K562 (cell line): Measurements from ENCODE around the gene ZFP42. TPM values are rescaled to one million over a fixed set of nuclear protein-coding genes. Genes with fewer than 3 reads are reported as not detected.

ENCODE experiments used
- ATAC-seq: fragments of 200-7000 bp; cut with Tn5 transposase; 3 replicates; pipeline ENCODE4 v1.9.1; 2020; ENCODE audit warnings: moderate library complexity
- BruUV-seq: library from RNA; stranded (reverse); fragments of 400-500 nt; replicated peaks from 2 replicates; lab custom pipeline; 2021; lab: Mats Ljungman, UMichigan
- CTCF ChIA-PET: fragments of 300-600 bp; formaldehyde crosslinking; extraction: SDS; loops from one replicate; lab custom pipeline; 2021; ENCODE audit warnings: low intra/inter-chr PET ratio; lab: Yijun Ruan, JAX
- POLR2A ChIA-PET: fragments of 300-600, 350-650 bp; sonication (Branson Sonifier 250); formaldehyde crosslinking; extraction: SDS; loops from one replicate; lab custom pipeline; 2021; ENCODE audit warnings: antibody characterized with exemption, inconsistent platforms; lab: Yijun Ruan, JAX
- DNase-seq, 4 experiments: peaks; one replicate each; pipeline versions ENCODE4 v3.0.0 to v3.0.0-alpha.2; 2011 to 2018; ENCODE audit warnings: low spot score in 3 of 4, mixed read lengths in 3 of 4; ENCODE audit errors: extremely low read depth in 1 of 4
- FAIRE-seq: peaks from 2 replicates; lab custom pipeline; 2011; peaks lifted over from hg19 to GRCh38; lab: Jason Lieb, UNC
- H2AFZ ChIP-seq: 2 replicates; pipeline ENCODE4 v1.6.0; 2011; ENCODE audit warnings: low read depth, low read length, control low read depth, inconsistent platforms
- H3K27ac ChIP-seq: fragments of 200-600 bp; 3 replicates; pipeline ENCODE4 v1.8.0; 2011; ENCODE audit warnings: low read depth, mild to moderate bottlenecking, control low read depth, inconsistent platforms, low read length, moderate library complexity, mixed read lengths; ENCODE audit errors: extremely low read depth
- H3K27me3 ChIP-seq, 2 experiments: fragments of 300-600 bp in 1 of 2; 2 replicates in 1 of 2; 3 replicates in 1 of 2; pipeline versions ENCODE4 v1.6.0 to v1.8.0; 2011; ENCODE audit warnings: inconsistent platforms in 2 of 2, low read length in 2 of 2, mild to moderate bottlenecking in 1 of 2, mixed read lengths in 1 of 2, moderate library complexity in 1 of 2; ENCODE audit not compliant: control insufficient read depth in 2 of 2, insufficient read depth in 2 of 2
- H3K36me3 ChIP-seq: fragments of 300-600 bp; 3 replicates; pipeline ENCODE4 v1.8.0; 2011; ENCODE audit warnings: mild to moderate bottlenecking, low read length, inconsistent platforms; ENCODE audit not compliant: control insufficient read depth, insufficient read depth
- H3K4me1 ChIP-seq, 2 experiments: fragments of 200-600 bp in 1 of 2; replicated peaks in 1 of 2; 2 replicates in 1 of 2; 3 replicates in 1 of 2; pipeline versions ENCODE4 v1.5.1 to v1.8.0; 2011; ENCODE audit warnings: inconsistent platforms in 2 of 2, low read length in 2 of 2, mild to moderate bottlenecking in 1 of 2, mixed read lengths in 1 of 2, moderate library complexity in 1 of 2; ENCODE audit not compliant: control insufficient read depth in 2 of 2, insufficient read depth in 2 of 2
- H3K4me2 ChIP-seq: 2 replicates; pipeline ENCODE4 v1.6.1; 2011; ENCODE audit warnings: low read length, control low read depth, inconsistent platforms, mixed read lengths; ENCODE audit not compliant: insufficient read depth
- H3K4me3 ChIP-seq: fragments of 200-600 bp; sonication (generic), shearing (Covaris generic); 2 replicates; pipeline ENCODE4 v1.5.1; 2016; ENCODE audit warnings: control low read depth, inconsistent platforms
- H3K79me2 ChIP-seq: fragments of 200-600 bp; 3 replicates; pipeline ENCODE4 v1.8.0; 2011; ENCODE audit warnings: low read length, inconsistent platforms; ENCODE audit not compliant: control insufficient read depth, insufficient read depth
- H3K9ac ChIP-seq, 2 experiments: 2 replicates each; pipeline versions ENCODE4 v1.6.0 to v1.6.1; 2011; ENCODE audit warnings: low read depth in 2 of 2, low read length in 2 of 2, control low read depth in 1 of 2, inconsistent platforms in 1 of 2, mild to moderate bottlenecking in 1 of 2, mixed read lengths in 1 of 2; ENCODE audit not compliant: insufficient read depth in 1 of 2
- H3K9me1 ChIP-seq: one replicate; pipeline ENCODE4 v1.6.0; 2011; ENCODE audit warnings: inconsistent platforms, mild to moderate bottlenecking, low read length, moderate library complexity; ENCODE audit not compliant: control insufficient read depth, insufficient read depth
- H3K9me3 ChIP-seq: replicated peaks from 2 replicates; pipeline ENCODE4 v1.5.1; 2011; ENCODE audit warnings: low read depth, low read length, inconsistent platforms; ENCODE audit not compliant: control insufficient read depth, insufficient read depth
- H4K20me1 ChIP-seq: replicated peaks from 2 replicates; pipeline ENCODE4 v1.6.1; 2011; ENCODE audit warnings: low read length, inconsistent platforms, mixed read lengths; ENCODE audit not compliant: control insufficient read depth, insufficient read depth
- MCM3 ChIP-seq: fragments of 450-650 bp; IDR thresholded peaks from 2 replicates; pipeline ENCODE4 v1.6.1; 2016
- NR1H2 ChIP-seq: sonication (generic); formaldehyde crosslinking; IDR thresholded peaks from 2 replicates; pipeline ENCODE4 v1.4.0; 2020; ENCODE audit warnings: mild to moderate bottlenecking, missing genetic modification reagents
- RBM14 ChIP-seq: fragments of 200-400 bp; formaldehyde crosslinking; IDR thresholded peaks from 2 replicates; pipeline ENCODE4 v1.6.1; 2018; ENCODE audit warnings: low read depth, mild to moderate bottlenecking, low read length, moderate library complexity, borderline replicate concordance; ENCODE audit not compliant: insufficient read depth
- STAG1 ChIP-seq: sonication (generic); formaldehyde crosslinking; IDR thresholded peaks from 2 replicates; pipeline ENCODE4 v1.5.0; 2020; ENCODE audit warnings: missing genetic modification reagents, borderline replicate concordance
- ZBTB11 ChIP-seq, 3 experiments: fragments of 200-800 bp in 1 of 3; fragments of 250-450 bp in 1 of 3; fragments of 450-650 bp in 1 of 3; sonication (Bioruptor Pico) in 1 of 3; sonication (Bioruptor generic) in 1 of 3; formaldehyde crosslinking in 1 of 3; IDR thresholded peaks; 2 replicates each; pipeline versions ENCODE4 v1.6.1 to v1.8.0; 2016 to 2022; ENCODE audit warnings: mild to moderate bottlenecking in 2 of 3, missing genetic modification characterization in 2 of 3, missing compliant biosample characterization in 1 of 3, moderate library complexity in 1 of 3
- ZNF175 ChIP-seq: fragments of 200-800 bp; sonication (Bioruptor generic); IDR thresholded peaks from 2 replicates; pipeline ENCODE4 v1.6.1; 2016; ENCODE audit warnings: low read depth, mild to moderate bottlenecking, missing genetic modification characterization, missing compliant biosample characterization
- ZNF239 ChIP-seq: fragments of 250-450 bp; sonication (Bioruptor Pico); IDR thresholded peaks from 2 replicates; pipeline ENCODE4 v1.4.0; 2020; ENCODE audit warnings: mild to moderate bottlenecking
- ZNF507 ChIP-seq: conservative IDR thresholded peaks from 2 replicates; pipeline ENCODE4 v1.6.1; 2017; ENCODE audit warnings: missing genetic modification characterization, missing compliant biosample characterization
- WGBS: fragments of 100-300 bp; shearing (Covaris generic); methylation state at CpG from one replicate; pipeline ENCODE4 v1.1.6; 2016; ENCODE audit warnings: low coverage, mixed read lengths; ENCODE audit not compliant: insufficient coverage; ENCODE audit errors: missing lambda C conversion rate; 5-methylcytosine and 5-hydroxymethylcytosine counted together
- in situ Hi-C: fragments of 300-500 bp; cut with MboI; formaldehyde crosslinking; loops from 4 replicates; pipeline ENCODE4 v1.15.0; 2018; ENCODE audit warnings: inconsistent platforms, mixed read lengths
- intact Hi-C: fragments of 100-400 bp; cut with micrococcal nuclease; formaldehyde crosslinking; loops from 2 replicates; pipeline ENCODE4 v1.14.2; 2022
- polyA plus RNA-seq, 8 experiments: library from polyadenylated mRNA; depleted of rRNA in 4 of 8; stranded (reverse) in 5 of 8; unstranded in 3 of 8; fragments of >200 nt; fragmentation: Nextera tagmentation in 2 of 8; fragmentation: Illumina TruSeq in 1 of 8; extraction: Ambion mirVana in 2 of 8; extraction: Trizol in 1 of 8; gene quantifications; 2 replicates each; pipeline versions ENCODE4 v1.2.1 to v1.2.3, GENCODE V29; 2011 to 2014; ENCODE audit warnings: inconsistent platforms in 1 of 8, missing spikeins in 1 of 8
- total RNA-seq, 7 experiments: library from RNA; depleted of rRNA in 6 of 7; stranded (reverse); fragments of >200 nt in 6 of 7; fragmentation: Illumina TruSeq in 2 of 7; extraction: Trizol in 2 of 7; gene quantifications; 2 replicates each; pipeline versions ENCODE4 v1.2.1 to v1.2.3, GENCODE V29; 2011 to 2021; ENCODE audit warnings: low replicate concordance in 1 of 7
- TF ChIP-seq, protein P1 (sequence below): fragments of 250-450 bp; sonication (Bioruptor Pico); IDR thresholded peaks from 2 replicates; pipeline ENCODE4 v1.8.0; 2022; ENCODE audit warnings: moderate library complexity, mild to moderate bottlenecking, inconsistent platforms
- TF ChIP-seq, protein P2 (sequence below): fragments of 450-650 bp; formaldehyde crosslinking; IDR thresholded peaks from 2 replicates; pipeline ENCODE4 v1.4.0; 2020; ENCODE audit warnings: mild to moderate bottlenecking

Gene ZFP42
- total and polyA plus RNA-seq, 9 of the 15 experiments (the other 6 are each of a cell fraction or from before 2014, with no cell fraction given) = 0.09 to 0.64 (median 0.20) TPM

GRCh38 chr4:188006285-188006848 lies 10.8 kb downstream of the ZFP42 start:
- Histone ChIP-seq H2AFZ (no peak overlapping the region), H3K79me2 (no peaks in the 10 kb centered on the region), H3K36me3 (no peaks in the 10 kb centered on the region), H3K4me2 (no peak overlapping the region), H3K27ac (no peak overlapping the region), H3K9ac (no peak overlapping the region), H3K27me3 (no peaks in the 10 kb centered on the region; a peak in 1 of 5 replicates), H3K4me3 (no peak overlapping the region), H3K9me1 (no peaks in the 10 kb centered on the region), H3K4me1 (no peaks in the 10 kb centered on the region), H4K20me1 (no peaks in the 10 kb centered on the region), H3K9me3 (no peaks in the 10 kb centered on the region)
- FAIRE-seq = no peak
- intact Hi-C loops = no loop called here
- WGBS = 4% methylated on average over 5 of the region's 5 CpGs
- TF ChIP-seq NR1H2 (CRISPR knock-in tag) (no peak), ZNF239 (CRISPR knock-in tag) (no peak), STAG1 (CRISPR knock-in tag) (no peak), ZNF507 (no peak), ZNF175 (CRISPR knock-in tag) (no peak), ZBTB11 (CRISPR knock-in tag; IDR thresholded peaks at IDR 0.05) (no peak), RBM14 (no peak), MCM3 (no peak)
- TF ChIP-seq, protein P1, sequence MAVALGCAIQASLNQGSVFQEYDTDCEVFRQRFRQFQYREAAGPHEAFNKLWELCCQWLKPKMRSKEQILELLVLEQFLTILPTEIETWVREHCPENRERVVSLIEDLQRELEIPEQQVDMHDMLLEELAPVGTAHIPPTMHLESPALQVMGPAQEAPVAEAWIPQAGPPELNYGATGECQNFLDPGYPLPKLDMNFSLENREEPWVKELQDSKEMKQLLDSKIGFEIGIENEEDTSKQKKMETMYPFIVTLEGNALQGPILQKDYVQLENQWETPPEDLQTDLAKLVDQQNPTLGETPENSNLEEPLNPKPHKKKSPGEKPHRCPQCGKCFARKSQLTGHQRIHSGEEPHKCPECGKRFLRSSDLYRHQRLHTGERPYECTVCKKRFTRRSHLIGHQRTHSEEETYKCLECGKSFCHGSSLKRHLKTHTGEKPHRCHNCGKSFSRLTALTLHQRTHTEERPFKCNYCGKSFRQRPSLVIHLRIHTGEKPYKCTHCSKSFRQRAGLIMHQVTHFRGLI (CRISPR knock-in tag) = no peak
- TF ChIP-seq, protein P2, sequence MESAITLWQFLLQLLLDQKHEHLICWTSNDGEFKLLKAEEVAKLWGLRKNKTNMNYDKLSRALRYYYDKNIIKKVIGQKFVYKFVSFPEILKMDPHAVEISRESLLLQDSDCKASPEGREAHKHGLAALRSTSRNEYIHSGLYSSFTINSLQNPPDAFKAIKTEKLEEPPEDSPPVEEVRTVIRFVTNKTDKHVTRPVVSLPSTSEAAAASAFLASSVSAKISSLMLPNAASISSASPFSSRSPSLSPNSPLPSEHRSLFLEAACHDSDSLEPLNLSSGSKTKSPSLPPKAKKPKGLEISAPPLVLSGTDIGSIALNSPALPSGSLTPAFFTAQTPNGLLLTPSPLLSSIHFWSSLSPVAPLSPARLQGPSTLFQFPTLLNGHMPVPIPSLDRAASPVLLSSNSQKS (CRISPR knock-in tag) = no peak
- ChIA-PET CTCF (no interaction called here), POLR2A (no interaction called here)
- no TSS peak for BruUV-seq
- no peak for ATAC-seq
- no peak for DNase-seq
- in situ Hi-C loops = no loop called here
